ENCODE measurements around the gene TMEM214.

Gene TMEM214

GRCh38 chr2:27039871-27040270 is 7.1 kb downstream of the TMEM214 start:
- DNase-seq (ENCODE audit: low read depth), result no peak

GRCh38 chr2:27040282-27040681 is 7.5 kb downstream of the TMEM214 start:
- no peak for DNase-seq (ENCODE audit: low read depth)

GRCh38 chr2:27041752-27042151 is 9.0 kb downstream of the TMEM214 start:
- no peak for DNase-seq (ENCODE audit: low read depth)

GRCh38 chr2:27042159-27042661 is 9.4 kb downstream of the TMEM214 start:
- DNase-seq (ENCODE audit: low read depth), result no peak

- DNase-seq (ENCODE audit: low read depth), result no peak
Observed at GRCh38 chr2:27042985-27043634, 10.3 kb downstream of the TMEM214 start.

- DNase-seq (ENCODE audit: low read depth), result peak; percentile 66
Observed at GRCh38 chr2:27049422-27050280, 16.9 kb downstream of the TMEM214 start.

GRCh38 chr2:27050281-27050995 is 17.7 kb downstream of the TMEM214 start:
- peak; percentile 86 for DNase-seq (ENCODE audit: low read depth)

- peak; percentile 93 for DNase-seq (ENCODE audit: low read depth)
Observed at GRCh38 chr2:27050996-27051901, 18.5 kb downstream of the TMEM214 start, which contains the start of gene AGBL5. Gene AGBL5, plus strand, starts transcription at chr2:27051668. Its CDS starts 1,291 bp downstream, at chr2:27052959.

- DNase-seq (ENCODE audit: low read depth), result no peak
Observed at GRCh38 chr2:27051902-27052645, 19.3 kb downstream of the TMEM214 start.

GRCh38 chr2:27053321-27053720 is 20.6 kb downstream of the TMEM214 start:
- DNase-seq (ENCODE audit: low read depth), result no peak

- DNase-seq (ENCODE audit: low read depth), result no peak
Observed at GRCh38 chr2:27053776-27054175, 21.0 kb downstream of the TMEM214 start.

- DNase-seq (ENCODE audit: low read depth), result no peak
Observed at GRCh38 chr2:27054721-27055120, 22.0 kb downstream of the TMEM214 start.

GRCh38 chr2:27057184-27057583 is 24.4 kb downstream of the TMEM214 start:
- DNase-seq (ENCODE audit: low read depth), result no peak

GRCh38 chr2:27058210-27058609 is 25.4 kb downstream of the TMEM214 start:
- DNase-seq (ENCODE audit: low read depth), result no peak

GRCh38 chr2:27059141-27059820 is 26.5 kb downstream of the TMEM214 start:
- DNase-seq (ENCODE audit: low read depth), result no peak

GRCh38 chr2:27060323-27060722 is 27.6 kb downstream of the TMEM214 start:
- DNase-seq (ENCODE audit: low read depth), result no peak

GRCh38 chr2:27065128-27065527 is 32.4 kb downstream of the TMEM214 start:
- DNase-seq (ENCODE audit: low read depth), result no peak

- no peak for DNase-seq (ENCODE audit: low read depth)
Observed at GRCh38 chr2:27067385-27067784, 34.6 kb downstream of the TMEM214 start.

- DNase-seq (ENCODE audit: low read depth), result no peak
Observed at GRCh38 chr2:27069436-27069835, 36.7 kb downstream of the TMEM214 start.

Measured in activated T-helper 9 cell treated with anti-CD3 and anti-CD28 coated beads, Interleukin-2, amount 50 U/mL, for 16 hours (primary cell).